OCI-LY1 (cell line): ENCODE results near the gene PRKCE.

ENCODE experiments used
- H2AFZ ChIP-seq: fragments of 200-600 bp; sonication (generic), shearing (Covaris generic); 2 replicates; pipeline ENCODE4 v1.6.0; 2014; ENCODE audit warnings: antibody characterized with exemption, mild to moderate bottlenecking, low read length
- H3F3A ChIP-seq: fragments of 200-600 bp; sonication (generic), shearing (Covaris generic); 2 replicates; pipeline ENCODE4 v1.6.0; 2014; ENCODE audit warnings: mild to moderate bottlenecking, antibody characterized with exemption, low read length, moderate library complexity; ENCODE audit not compliant: insufficient read depth
- H3K27ac ChIP-seq: fragments of 200-600 bp; sonication (generic); 2 replicates; pipeline ENCODE4 v1.5.1; 2014; ENCODE audit warnings: low read length, mixed run types, mild to moderate bottlenecking, low read depth; ENCODE audit not compliant: poor library complexity, severe bottlenecking
- H3K27me3 ChIP-seq: fragments of 200-600 bp; sonication (generic); 2 replicates; pipeline ENCODE4 v1.6.0; 2014; ENCODE audit warnings: antibody characterized with exemption, mild to moderate bottlenecking, low read length, moderate library complexity; ENCODE audit not compliant: insufficient read depth
- H3K36me3 ChIP-seq: fragments of 200-600 bp; sonication (generic); 2 replicates; pipeline ENCODE4 v1.6.1; 2014; ENCODE audit warnings: mild to moderate bottlenecking, antibody characterized with exemption, low read length, moderate library complexity, mixed read lengths; ENCODE audit not compliant: insufficient read depth
- H3K4me1 ChIP-seq: fragments of 200-600 bp; sonication (generic); 2 replicates; pipeline ENCODE4 v1.5.1; 2014; ENCODE audit warnings: mild to moderate bottlenecking, low read length, moderate library complexity; ENCODE audit not compliant: insufficient read depth, severe bottlenecking
- H3K4me2 ChIP-seq: fragments of 200-600 bp; sonication (generic), shearing (Covaris generic); 2 replicates; pipeline ENCODE4 v1.6.1; 2014; ENCODE audit warnings: low read length
- H3K4me3 ChIP-seq: fragments of 200-600 bp; sonication (generic); 2 replicates; pipeline ENCODE4 v1.5.1; 2014; ENCODE audit warnings: low read length, low read depth, mild to moderate bottlenecking, mixed read lengths; ENCODE audit not compliant: poor library complexity, severe bottlenecking
- H3K79me2 ChIP-seq: fragments of 200-600 bp; shearing (Covaris generic); 2 replicates; pipeline ENCODE4 v1.6.1; 2016; ENCODE audit warnings: mixed run types, low read length, mixed read lengths; ENCODE audit not compliant: insufficient read depth
- H3K9ac ChIP-seq: fragments of 200-600 bp; sonication (generic), shearing (Covaris generic); 2 replicates; pipeline ENCODE4 v1.6.1; 2014; ENCODE audit warnings: mild to moderate bottlenecking, low read length, mixed read lengths
- H3K9me2 ChIP-seq: fragments of 200-600 bp; sonication (generic), shearing (Covaris generic); 2 replicates; pipeline ENCODE4 v1.6.1; 2014; ENCODE audit warnings: low read depth, mild to moderate bottlenecking, low read length, mixed read lengths
- H3K9me3 ChIP-seq: fragments of 200-600 bp; shearing (Covaris generic); 2 replicates; pipeline ENCODE4 v1.6.1; 2014; ENCODE audit warnings: low read length, mixed read lengths
- H4K20me1 ChIP-seq: fragments of 200-600 bp; sonication (generic), shearing (Covaris generic); 2 replicates; pipeline ENCODE4 v1.6.0; 2016; ENCODE audit warnings: mild to moderate bottlenecking, low read length; ENCODE audit not compliant: insufficient read depth
- CTCF ChIP-seq: fragments of 200-600 bp; sonication (generic), shearing (Covaris generic); IDR thresholded peaks from 2 replicates; pipeline ENCODE4 v1.5.1; 2017; ENCODE audit warnings: mild to moderate bottlenecking, antibody characterized with exemption, low read length, moderate library complexity, mixed read lengths
- EZH2 ChIP-seq: fragments of 200-600 bp; sonication (generic), shearing (Covaris generic); IDR thresholded peaks from 2 replicates; pipeline ENCODE4 v1.8.0; 2017; ENCODE audit warnings: borderline replicate concordance, mixed run types, mild to moderate bottlenecking, antibody characterized with exemption, low read length, moderate library complexity, mixed read lengths

PRKCE gene

GRCh38 chr2:45614330-45614729 lies 37.1 kb upstream of the PRKCE start:
- no peaks in the 10 kb centered on the region for H3K9me2 ChIP-seq
- no peak overlapping the region for H3K4me3 ChIP-seq
- peaks cover 4% of the 10 kb centered on the region; the same call in 1 of the 2 replicates for H3K79me2 ChIP-seq
- H3K36me3 ChIP-seq, result no peaks in the 10 kb centered on the region
- H3K27ac ChIP-seq, result no peak overlapping the region
- H3K9me3 ChIP-seq, result no peaks in the 10 kb centered on the region
- no peak overlapping the region for H3K9ac ChIP-seq
- no peaks in the 10 kb centered on the region for H3K27me3 ChIP-seq
- no peak overlapping the region for H3K4me2 ChIP-seq
- no peak overlapping the region for H2AFZ ChIP-seq
- H4K20me1 ChIP-seq, result no peaks in the 10 kb centered on the region
- no peaks in the 10 kb centered on the region for H3F3A ChIP-seq
- TF ChIP-seq CTCF (no peak), EZH2 (no peak)
- peaks cover 16% of the 10 kb centered on the region for H3K4me1 ChIP-seq

GRCh38 chr2:45614871-45615415 lies 36.5 kb upstream of the PRKCE start:
- Histone ChIP-seq H3K4me1 (peaks cover 10% of the 10 kb centered on the region), H3K4me3 (no peak overlapping the region), H3F3A (no peaks in the 10 kb centered on the region), H3K27ac (no peak overlapping the region), H4K20me1 (no peaks in the 10 kb centered on the region), H3K27me3 (no peaks in the 10 kb centered on the region), H3K9ac (no peak overlapping the region), H3K79me2 (peaks cover 4% of the 10 kb centered on the region; the same call in 1 of the 2 replicates), H3K9me2 (no peaks in the 10 kb centered on the region), H2AFZ (no peak overlapping the region), H3K9me3 (no peaks in the 10 kb centered on the region), H3K36me3 (no peaks in the 10 kb centered on the region), H3K4me2 (no peak overlapping the region)
- TF ChIP-seq CTCF (no peak), EZH2 (no peak)

- H3K9me2 ChIP-seq, result no peaks in the 10 kb centered on the region
- H3K4me3 ChIP-seq, result no peak overlapping the region
- no peaks in the 10 kb centered on the region for H3K9me3 ChIP-seq
- no peak overlapping the region for H3K4me2 ChIP-seq
- no peaks in the 10 kb centered on the region for H4K20me1 ChIP-seq
- H3K9ac ChIP-seq, result no peak overlapping the region
- no peaks in the 10 kb centered on the region for H3K27me3 ChIP-seq
- TF ChIP-seq CTCF, result no peak
- no peak for TF ChIP-seq EZH2
- H3K27ac ChIP-seq, result no peak overlapping the region
- no peak overlapping the region for H2AFZ ChIP-seq
- no peaks in the 10 kb centered on the region for H3K79me2 ChIP-seq
- no peaks in the 10 kb centered on the region for H3F3A ChIP-seq
- no peaks in the 10 kb centered on the region for H3K36me3 ChIP-seq
- no peaks in the 10 kb centered on the region for H3K4me1 ChIP-seq
Observed at GRCh38 chr2:45616658-45617411, 34.6 kb upstream of the PRKCE start.
